Fibroblast of skin of scalp (primary cell): ENCODE results near the gene NAPA.
"Not testable (repeated sequence)": the region's sequence is repeated elsewhere in the genome, so short reads cannot be mapped to it uniquely, and the experiment has no call there.

ENCODE experiments used
- DNase-seq: peaks from one replicate; pipeline ENCODE4 v3.0.0-alpha.2; 2013

The NAPA gene

GRCh38 chr19:47499371-47499770 lies 15.5 kb downstream of the NAPA start:
- no peak for DNase-seq

- DNase-seq, result no peak
Observed at GRCh38 chr19:47498561-47498960, 16.3 kb downstream of the NAPA start.

GRCh38 chr19:47497821-47498520 lies 16.9 kb downstream of the NAPA start:
- DNase-seq, result no peak

- no peak for DNase-seq
Observed at GRCh38 chr19:47497050-47497766, 17.7 kb downstream of the NAPA start.

- no peak for DNase-seq
Observed at GRCh38 chr19:47495478-47496372, 19.1 kb downstream of the NAPA start.

- DNase-seq, result no peak
Observed at GRCh38 chr19:47494729-47495128, 20.1 kb downstream of the NAPA start.

GRCh38 chr19:47494211-47494547 lies 20.7 kb downstream of the NAPA start:
- no peak for DNase-seq

- DNase-seq, result no peak
Observed at GRCh38 chr19:47493378-47494210, 21.3 kb downstream of the NAPA start.

- no peak for DNase-seq
Observed at GRCh38 chr19:47492571-47493377, 22.1 kb downstream of the NAPA start.

- DNase-seq, result no peak
Observed at GRCh38 chr19:47492137-47492533, 22.7 kb downstream of the NAPA start.

- no peak for DNase-seq
Observed at GRCh38 chr19:47491358-47492136, 23.3 kb downstream of the NAPA start.

GRCh38 chr19:47490847-47491246 lies 24.0 kb downstream of the NAPA start:
- DNase-seq, result no peak

- DNase-seq, result no peak
Observed at GRCh38 chr19:47490031-47490430, 24.8 kb downstream of the NAPA start.

GRCh38 chr19:47489072-47489914 lies 25.6 kb downstream of the NAPA start:
- DNase-seq, result no peak

- no peak for DNase-seq
Observed at GRCh38 chr19:47487551-47488515, 27.0 kb downstream of the NAPA start.

GRCh38 chr19:47486900-47487299 lies 28.0 kb downstream of the NAPA start:
- no peak for DNase-seq

GRCh38 chr19:47486220-47486619 lies 28.6 kb downstream of the NAPA start:
- not testable (repeated sequence) for DNase-seq

- no peak for DNase-seq
Observed at GRCh38 chr19:47485210-47485609, 29.7 kb downstream of the NAPA start.
